ENCODE measurements around the gene TRAPPC12.

Gene TRAPPC12

DNA sequence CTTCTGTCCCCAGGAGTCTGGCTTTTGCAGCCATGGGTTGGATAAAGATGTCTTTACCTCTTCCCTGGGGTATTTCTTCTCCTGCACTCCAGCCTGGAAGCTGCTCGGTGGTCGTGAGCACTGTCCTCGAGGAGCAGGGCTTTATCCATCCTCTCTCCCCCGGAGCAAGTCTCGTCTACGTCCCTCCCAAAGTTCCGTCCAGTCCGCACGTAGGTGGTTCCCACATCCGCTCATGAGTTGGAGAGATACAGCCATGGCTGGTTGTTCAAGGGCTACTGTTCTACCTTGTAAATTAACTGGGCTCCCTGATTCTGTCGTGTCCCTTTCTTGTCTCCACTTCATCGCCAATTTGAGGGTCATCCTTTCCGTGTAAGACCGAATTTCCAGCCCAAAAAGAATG lies 47.1 kb downstream of the TRAPPC12 start:
- TF ChIP-seq, protein P1, sequence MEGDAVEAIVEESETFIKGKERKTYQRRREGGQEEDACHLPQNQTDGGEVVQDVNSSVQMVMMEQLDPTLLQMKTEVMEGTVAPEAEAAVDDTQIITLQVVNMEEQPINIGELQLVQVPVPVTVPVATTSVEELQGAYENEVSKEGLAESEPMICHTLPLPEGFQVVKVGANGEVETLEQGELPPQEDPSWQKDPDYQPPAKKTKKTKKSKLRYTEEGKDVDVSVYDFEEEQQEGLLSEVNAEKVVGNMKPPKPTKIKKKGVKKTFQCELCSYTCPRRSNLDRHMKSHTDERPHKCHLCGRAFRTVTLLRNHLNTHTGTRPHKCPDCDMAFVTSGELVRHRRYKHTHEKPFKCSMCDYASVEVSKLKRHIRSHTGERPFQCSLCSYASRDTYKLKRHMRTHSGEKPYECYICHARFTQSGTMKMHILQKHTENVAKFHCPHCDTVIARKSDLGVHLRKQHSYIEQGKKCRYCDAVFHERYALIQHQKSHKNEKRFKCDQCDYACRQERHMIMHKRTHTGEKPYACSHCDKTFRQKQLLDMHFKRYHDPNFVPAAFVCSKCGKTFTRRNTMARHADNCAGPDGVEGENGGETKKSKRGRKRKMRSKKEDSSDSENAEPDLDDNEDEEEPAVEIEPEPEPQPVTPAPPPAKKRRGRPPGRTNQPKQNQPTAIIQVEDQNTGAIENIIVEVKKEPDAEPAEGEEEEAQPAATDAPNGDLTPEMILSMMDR (IDR thresholded peaks at IDR 0.05; ENCODE audit: borderline replicate concordance, insufficient read depth, low read depth, low read length): no peak

DNA sequence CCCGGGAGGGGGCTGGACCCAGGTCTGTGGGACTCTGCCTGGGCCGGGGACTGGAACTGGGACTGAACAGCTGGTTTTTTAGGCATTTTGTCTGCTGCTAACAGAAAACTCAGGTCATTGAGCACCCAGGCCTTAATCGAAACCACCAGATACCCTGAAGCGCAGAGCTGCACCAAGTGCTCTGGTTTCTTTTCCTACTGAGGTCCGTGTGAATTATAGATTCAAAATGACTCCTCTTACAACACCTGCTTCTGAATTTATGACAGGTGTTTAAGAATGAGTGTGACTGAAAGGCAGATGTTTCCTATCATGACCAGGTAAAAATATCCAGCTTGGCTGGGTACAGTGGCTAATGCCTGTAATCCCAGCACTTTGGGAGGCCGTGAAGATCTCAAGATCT lies 47.8 kb downstream of the TRAPPC12 start:
- TF ChIP-seq, protein P1 (IDR thresholded peaks at IDR 0.05; ENCODE audit: borderline replicate concordance, insufficient read depth, low read depth, low read length): no peak

More for the DNA sequence above, 47.1 kb downstream of the TRAPPC12 start:
- H3K4me3 ChIP-seq (ENCODE audit: low read depth, low read length): no peak overlapping the region

DNA sequence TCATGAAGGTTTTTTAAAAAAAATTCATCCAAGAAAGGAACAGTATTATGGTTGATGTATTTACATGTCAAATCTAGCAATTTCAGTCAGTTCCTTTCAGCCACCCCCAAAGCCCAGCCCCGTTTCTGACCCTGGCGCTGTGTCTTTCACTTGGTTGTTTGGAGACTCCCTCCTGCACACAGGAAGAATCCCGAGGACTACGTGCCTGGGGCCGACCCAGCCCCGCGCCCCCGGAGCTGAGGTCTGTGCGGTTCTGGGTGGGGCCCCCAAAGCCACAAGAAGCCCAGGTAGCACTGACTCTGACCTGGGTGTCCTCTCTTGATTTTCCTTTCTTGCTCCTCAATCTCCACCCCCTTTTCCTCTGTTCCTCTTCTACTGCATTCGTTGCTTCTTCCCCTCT lies 49.1 kb downstream of the TRAPPC12 start:
- TF ChIP-seq, protein P1 (IDR thresholded peaks at IDR 0.05; ENCODE audit: borderline replicate concordance, insufficient read depth, low read depth, low read length): no peak
- no peak overlapping the region for H3K4me3 ChIP-seq (ENCODE audit: low read depth, low read length)

More for the DNA sequence above, 47.8 kb downstream of the TRAPPC12 start:
- no peak overlapping the region for H3K4me3 ChIP-seq (ENCODE audit: low read depth, low read length)

DNA sequence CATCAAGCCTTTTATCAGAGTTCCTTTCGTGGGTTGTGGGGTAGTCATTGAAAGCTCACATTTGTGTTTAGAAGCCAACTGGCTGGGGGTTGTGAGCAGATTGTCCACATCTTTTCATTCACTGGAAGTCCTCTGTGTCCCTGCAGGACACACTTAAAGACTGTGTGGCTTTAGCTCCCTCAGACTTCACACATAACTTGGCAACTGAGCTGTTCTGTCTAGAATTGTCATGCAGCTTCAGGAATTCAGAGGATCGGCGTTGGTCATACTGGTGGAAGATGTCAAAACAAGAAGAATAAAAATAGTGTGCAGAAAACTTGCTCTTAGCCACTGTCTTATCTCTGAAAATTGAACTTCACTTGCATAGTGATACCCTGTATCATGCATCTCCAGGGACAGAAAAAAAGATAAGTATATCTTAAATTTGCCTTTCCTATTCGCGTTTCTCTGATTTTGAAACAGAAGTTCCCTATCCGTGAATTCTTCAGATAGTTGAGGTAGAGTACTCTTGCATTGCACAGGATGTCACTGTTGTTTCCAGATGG lies 49.6 kb downstream of the TRAPPC12 start:
- H3K4me3 ChIP-seq (ENCODE audit: low read depth, low read length): no peak overlapping the region
- TF ChIP-seq, protein P1 (IDR thresholded peaks at IDR 0.05; ENCODE audit: borderline replicate concordance, insufficient read depth, low read depth, low read length): no peak

DNA sequence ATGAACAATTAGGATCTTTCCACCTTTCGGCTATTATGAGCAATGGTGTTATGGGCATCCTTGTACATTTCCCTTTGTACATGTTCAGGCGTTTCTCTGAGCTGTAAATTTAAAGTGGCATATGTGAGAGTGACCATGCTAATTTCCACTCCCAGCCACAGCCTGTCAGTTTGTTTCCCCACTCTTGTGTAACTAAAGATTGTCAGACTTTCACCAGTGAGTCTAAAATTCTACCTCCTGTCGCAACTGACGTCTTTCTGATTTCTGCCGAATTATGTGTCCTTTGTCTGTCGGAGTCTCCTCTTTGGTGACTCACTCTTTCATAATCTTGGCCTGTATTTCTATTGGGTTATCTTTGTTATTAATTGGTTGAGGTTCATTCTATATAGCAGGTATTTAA lies 50.7 kb downstream of the TRAPPC12 start:
- TF ChIP-seq, protein P1 (IDR thresholded peaks at IDR 0.05; ENCODE audit: borderline replicate concordance, insufficient read depth, low read depth, low read length): no peak
- no peak overlapping the region for H3K4me3 ChIP-seq (ENCODE audit: low read depth, low read length)

DNA sequence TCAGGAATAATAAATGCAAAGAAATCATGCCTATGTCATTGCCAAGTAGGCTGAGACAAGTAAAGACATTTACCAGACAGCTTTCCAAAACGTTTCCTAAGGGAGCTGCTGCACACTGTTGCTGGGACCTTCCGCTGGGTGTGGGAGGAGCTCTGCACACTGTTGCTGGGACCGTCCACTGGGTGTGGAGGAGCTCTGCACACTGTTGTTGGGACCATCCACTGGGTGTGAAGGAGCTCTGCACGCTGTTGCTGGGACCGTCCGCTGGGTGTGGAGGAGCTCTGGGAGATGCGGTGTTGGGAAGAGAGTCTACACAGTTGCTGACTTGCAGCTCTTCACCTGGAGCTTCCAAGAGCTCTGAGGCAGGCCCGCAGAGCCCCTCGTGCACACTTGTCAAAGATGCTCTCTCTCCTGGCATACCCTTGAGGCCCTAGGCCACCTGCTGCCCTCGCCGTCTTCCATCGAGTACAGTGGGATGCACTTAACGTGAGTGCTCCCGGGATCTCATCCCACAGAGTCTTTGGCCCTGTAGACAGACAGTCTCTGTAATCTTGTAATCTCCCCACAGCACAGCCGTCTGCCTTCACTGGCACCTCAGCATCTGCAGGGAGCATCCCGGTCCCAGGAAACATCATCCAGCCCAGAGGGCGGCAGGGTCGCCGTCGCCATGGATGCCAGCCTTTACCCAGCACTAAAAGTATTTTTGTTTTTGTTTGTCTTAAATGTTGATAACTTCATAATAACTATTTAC lies 51.4 kb downstream of the TRAPPC12 start:
- TF ChIP-seq, protein P1 (IDR thresholded peaks at IDR 0.05; ENCODE audit: borderline replicate concordance, insufficient read depth, low read depth, low read length): no peak
- H3K4me3 ChIP-seq (ENCODE audit: low read depth, low read length): no peak overlapping the region

DNA sequence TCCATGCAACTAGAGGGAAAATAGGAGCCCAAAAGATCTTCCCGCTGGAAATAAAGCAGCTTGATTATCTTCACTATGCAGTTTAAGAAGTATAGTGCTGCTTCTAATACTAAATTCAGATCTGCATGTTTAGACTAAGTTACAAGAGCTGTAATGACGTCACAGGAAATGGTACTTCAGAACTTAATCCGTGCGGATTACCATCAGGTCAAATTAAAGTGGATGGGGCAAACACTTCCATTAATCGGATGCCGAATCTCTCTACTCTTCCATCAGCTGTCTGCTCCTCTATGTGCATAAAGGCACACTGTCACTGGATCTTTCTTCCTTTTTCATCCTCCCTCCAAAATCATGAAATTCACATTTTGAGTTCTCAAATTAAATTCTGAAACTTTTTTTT lies 52.6 kb downstream of the TRAPPC12 start:
- TF ChIP-seq, protein P1 (IDR thresholded peaks at IDR 0.05; ENCODE audit: borderline replicate concordance, insufficient read depth, low read depth, low read length): no peak
- H3K4me3 ChIP-seq (ENCODE audit: low read depth, low read length): no peak overlapping the region

Measured in GM12875 (cell line).